ENCODE measurements around the gene LINGO4.

- TF ChIP-seq CTCF (IDR thresholded peaks at IDR 0.05) (no peak), POLR2A (IDR thresholded peaks at IDR 0.05) (no peak)
Measured at GRCh38 chr1:151779852-151780251, 25.4 kb downstream of the LINGO4 start.

Measured in suprapubic skin (tissue), 3 donors.